MV-4-11 (cell line): Measurements from ENCODE around the gene GTF2A2.

ENCODE experiments used
- DNase-seq: peaks from one replicate; lab custom pipeline; 2025; lab: John Stamatoyannopoulos, UW

Gene GTF2A2, protein sequence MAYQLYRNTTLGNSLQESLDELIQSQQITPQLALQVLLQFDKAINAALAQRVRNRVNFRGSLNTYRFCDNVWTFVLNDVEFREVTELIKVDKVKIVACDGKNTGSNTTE

DNA sequence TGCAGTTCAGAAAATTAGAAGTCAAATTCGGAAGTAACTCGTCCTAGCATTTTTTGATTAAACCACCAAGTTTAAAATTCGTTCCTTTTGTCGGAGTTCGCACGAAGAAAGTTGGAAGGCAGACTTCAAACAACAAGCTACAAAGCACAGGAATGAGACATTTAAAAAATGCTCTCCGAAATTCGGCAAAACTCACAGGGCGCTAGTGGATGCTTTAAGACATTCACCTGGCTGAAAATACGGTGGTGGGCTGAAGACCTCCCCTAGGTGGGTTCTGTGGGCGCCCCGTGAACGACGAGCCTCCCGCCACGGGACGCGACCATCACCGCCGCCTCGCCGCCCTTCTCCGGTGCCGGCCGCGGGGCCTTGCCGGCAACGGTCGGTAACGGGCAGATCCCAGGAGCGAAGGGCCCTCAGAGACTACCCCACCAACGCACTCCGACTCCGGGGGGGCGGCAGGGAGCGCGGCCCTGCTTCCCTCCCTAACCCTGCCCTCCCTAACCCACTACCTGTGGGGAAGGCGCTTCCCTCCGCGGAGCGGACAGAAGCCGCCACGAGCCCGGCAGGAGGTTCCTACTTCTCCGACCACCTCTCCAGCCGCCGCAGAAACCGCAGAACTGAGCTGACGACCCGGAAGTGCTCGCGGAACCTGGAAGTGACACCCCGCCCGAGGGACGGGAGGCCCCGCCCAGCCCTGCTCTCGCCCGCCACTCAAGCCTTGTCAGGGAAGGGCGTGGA, at the start of gene GTF2A2:
Gene GTF2A2, minus strand, starts transcription at position 619 of the 738 bp plus-strand sequence. CDS start 5,238 bp downstream, outside the sequence.
- DNase-seq, result peak; percentile 96

DNA sequence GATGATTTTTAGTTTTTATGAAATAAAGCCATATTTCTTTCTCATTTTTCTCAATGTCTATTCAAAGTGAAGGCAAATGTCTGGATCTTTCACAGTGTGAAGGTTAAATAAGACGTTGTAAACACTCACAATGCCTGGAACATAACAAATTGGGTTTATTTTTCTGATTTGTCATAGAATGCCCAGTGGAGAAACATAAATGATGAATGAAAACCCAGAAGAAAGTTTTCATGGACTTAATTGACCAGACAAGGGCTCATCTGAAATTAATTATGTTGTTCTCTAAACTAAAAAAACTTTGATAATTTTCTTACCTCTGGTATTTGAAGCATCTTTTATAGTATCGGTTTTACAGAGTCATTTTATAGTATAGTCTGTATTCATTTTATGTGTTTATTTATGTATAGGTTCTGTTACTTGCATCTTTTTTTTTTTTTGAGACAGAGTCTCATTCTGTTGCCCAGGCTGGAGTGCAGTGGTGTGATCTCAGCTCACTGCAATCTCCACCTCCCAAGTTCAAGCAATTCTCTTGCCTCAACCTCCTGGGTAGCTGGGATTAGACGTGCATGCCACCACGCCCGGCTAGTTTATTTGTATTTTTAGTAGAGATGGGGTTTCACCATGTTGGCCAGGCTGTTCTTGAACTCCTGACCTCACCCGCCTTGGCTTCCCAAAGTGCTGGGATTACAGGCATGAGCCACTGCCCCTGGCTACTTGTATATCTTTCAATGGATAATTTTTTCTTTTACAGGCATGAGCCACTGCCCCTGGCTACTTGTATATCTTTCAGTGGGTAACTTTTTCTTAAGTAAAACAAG, 46.9 kb upstream of the GTF2A2 start:
- no peak for DNase-seq

DNA sequence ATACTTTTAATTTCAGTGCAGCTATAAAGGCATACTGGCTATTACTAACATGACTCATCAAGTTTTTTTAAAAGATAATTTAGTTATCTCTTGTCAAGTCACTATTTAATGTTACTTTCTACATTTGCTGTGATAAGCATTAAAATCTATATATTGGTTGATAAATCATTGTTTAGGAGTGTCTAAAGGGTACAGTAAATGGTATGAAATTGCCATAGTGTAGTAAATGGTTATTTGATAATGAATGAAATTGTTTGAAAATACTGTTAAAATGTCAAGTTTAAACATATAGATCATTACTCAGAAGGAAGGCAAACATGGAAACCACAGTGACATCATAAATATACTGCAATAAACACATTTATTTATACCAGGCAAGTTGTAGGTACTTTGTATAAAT, 45.0 kb upstream of the GTF2A2 start:
- DNase-seq, result no peak

DNA sequence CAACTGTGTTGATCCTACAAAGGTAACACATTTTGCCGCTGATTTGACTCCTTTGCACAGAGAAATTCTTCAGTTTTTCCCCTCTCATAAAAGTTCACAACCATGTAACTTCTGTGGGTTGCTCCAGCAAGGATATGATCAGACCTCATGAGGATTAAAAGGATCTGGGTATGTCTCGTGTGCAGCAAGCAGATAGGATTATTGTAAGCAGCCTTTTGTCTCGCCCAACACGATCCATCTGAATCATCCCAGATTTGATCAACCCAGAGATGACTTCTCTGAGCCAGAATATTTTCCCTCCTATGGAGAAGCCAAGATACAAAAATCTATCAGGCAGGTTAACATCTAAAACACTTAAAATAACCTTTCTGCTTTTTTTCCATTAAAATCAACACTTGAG, 44.6 kb upstream of the GTF2A2 start:
- DNase-seq, result no peak

DNA sequence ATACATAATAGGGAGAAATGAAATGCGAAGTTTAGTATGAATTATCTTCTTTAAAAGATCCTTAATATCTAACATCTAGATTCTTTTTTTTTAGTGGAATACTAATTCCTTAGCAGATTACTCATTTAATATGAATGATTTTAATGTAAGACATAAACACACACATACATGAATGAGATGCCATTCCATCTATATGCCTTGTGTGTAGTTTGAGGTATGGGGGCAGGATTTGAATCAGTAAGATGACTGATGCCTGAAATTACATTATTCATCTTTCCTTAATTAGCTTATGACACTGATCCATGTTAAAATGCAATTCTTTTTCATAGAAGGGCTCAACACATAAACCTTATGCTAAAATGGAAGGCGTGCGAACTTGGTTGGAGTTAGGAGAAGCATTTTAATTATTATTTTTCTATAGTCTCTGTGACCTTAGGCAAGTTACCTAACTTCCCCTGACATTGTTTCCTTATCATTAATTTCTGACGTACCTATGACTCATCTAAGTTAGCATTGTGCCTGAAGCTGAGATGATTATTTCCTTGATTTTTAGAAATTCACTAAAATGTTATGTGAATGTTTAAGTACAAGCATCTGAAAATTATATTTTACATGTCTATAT, 42.6 kb upstream of the GTF2A2 start:
- DNase-seq, result no peak

DNA sequence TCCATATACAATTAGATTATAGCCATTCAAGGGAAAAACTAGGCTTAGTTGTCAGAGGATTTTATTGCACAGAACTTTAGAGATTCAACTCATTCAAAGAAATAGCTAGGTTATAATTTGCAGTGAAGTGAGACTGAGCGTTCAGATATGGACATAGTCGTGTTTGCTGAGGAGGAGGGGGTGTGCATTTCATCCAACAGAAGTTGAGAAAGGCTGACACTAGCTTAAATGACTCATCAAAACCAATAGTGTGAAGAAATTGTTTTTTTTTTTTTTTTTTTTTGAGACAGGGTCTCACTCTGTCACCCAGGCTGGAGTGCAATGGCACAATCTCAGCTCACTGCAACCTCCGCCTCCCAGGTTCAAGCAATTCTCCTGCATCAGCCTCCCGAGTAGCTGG, 40.8 kb upstream of the GTF2A2 start:
- peak; percentile 26 for DNase-seq

DNA sequence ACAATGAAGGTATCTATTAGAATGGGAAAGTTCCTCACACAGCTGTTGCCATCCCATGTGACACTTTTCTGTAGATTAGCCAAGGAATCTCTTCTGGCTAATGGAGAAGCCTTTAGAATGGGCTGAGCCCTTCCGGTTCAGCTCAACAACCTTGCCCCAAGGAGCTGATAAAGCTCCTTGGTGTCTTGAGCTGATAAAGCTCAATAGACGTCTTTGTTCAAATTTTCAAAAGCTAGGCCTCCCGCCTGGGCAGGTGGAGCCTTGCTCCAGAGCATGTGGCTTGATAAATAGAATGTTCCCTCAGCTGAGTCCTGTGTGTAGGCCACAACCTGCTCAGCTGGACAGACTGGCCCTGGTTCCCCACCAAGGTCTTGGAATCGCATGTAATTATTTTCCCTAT, 39.0 kb upstream of the GTF2A2 start:
- no peak for DNase-seq

DNA sequence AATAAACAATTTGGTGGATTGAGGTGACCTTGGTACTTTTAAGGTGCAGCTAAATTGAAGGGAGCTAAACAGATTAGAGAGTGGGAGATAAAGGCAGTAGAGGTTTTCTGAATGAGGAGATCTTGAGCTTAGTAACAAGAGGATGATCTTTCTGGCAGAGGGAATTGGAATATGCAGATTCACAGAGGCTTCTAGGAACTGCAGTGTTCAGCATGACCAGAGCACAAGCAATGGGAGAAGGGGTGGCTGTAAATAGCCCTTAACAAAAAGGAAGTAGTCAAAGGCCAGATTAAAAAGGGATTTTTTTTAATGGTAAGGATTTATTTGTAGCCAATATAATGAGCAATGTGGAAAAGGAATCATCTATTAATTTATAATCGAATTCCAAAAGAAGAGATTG, 37.5 kb upstream of the GTF2A2 start:
- DNase-seq, result no peak

DNA sequence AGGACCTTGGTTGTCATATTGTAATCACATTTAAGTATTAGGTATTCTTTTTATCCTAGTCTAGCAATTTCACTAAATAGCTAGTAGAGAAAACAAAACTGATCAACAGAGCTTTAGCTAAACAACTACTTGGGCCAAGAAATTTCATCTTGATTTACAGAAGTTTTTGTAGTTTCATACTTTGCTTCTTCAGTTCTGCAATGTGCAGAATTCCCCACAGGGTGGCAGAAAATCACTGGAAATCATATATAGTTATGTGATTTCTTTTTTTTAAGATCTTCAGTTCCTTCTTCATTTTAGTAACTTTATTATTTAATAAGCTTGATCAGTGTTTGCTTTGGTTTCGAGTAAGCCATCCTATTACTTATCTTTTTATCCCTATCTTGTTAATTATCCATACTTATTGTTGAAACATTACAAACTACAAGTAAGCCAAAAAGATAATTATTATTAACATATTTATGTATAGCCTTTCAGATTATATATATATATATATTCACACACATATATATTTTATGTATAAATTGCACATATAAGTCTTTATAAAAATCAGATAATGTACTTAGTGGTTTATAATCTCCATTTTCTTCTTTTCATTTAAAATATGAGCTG, 34.0 kb upstream of the GTF2A2 start:
- DNase-seq, result peak; percentile 66

DNA sequence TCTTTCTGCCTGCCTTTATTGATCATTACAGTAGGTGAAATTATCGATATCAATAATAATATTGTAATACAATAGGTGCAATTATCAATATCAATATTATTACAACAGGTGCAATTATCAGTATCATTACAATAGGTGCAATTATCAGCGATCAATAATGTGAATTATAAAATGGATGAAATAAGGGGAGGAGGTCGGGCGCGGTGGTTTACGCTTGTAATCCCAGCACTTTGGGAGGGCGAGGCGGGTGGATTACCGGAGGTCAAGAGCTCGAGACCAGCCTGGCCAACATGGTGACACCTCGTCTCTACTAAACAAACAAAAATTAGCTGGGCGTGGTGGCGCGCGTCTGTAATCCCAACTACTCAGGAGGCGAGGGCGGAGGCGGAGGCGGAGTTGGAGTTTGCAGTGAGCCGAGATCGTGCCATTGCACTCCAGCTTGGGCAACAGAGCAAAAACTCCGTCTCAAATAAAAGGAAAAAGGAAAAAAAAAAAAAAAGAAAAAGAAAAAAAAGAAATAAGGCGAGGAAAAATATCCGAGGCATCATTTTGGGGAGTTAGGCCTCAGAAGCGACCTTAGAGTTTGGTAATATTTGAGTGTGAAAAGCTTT, 32.4 kb upstream of the GTF2A2 start:
- DNase-seq, result peak; percentile 77

DNA sequence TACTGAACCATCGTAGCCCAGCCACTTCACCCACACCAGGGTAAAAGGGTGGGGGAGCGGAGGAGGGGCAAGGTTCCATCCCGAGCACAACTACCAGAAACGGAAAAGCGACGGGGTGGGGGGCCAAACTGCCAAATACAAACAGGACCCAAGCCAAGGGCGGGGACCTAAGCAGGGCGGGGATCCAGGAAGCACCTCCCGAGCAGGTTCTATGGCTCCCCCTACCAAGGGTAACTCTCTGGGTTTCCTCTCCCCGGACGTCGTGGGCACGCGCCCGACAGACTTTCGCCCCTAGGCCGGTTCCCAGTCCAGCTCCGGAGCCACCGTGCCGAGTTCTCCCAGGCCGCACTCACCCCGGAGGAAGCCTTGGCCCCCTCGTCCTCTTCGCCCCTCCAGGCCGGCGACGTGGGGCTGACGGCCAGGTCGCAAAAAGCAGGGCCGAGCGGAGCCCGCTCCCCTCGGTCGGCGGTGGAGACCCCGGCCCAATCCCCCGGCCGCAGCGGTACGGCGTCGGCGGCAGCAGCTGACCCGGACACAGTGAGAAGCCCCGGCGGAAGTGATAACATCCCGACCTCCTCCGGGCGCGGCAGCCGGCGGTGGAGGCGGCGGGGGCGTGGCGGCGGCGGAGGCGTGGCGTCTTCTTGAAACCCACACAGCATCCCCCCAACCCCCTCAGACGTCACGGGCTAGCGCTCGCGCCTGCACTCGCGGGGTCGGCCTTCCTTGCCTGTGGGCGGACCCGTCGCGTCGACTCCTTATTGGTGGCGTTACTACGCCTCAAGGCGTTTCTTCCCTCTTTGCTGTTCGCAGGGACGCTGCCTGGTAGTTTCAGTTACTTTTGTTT, 31.7 kb upstream of the GTF2A2 start, which contains the start of gene BNIP2:
Gene BNIP2, minus strand, starts transcription at position 539 of the 844 bp plus-strand sequence. CDS start 6,863 bp downstream, outside the sequence.
- DNase-seq, result peak; percentile 96

DNA sequence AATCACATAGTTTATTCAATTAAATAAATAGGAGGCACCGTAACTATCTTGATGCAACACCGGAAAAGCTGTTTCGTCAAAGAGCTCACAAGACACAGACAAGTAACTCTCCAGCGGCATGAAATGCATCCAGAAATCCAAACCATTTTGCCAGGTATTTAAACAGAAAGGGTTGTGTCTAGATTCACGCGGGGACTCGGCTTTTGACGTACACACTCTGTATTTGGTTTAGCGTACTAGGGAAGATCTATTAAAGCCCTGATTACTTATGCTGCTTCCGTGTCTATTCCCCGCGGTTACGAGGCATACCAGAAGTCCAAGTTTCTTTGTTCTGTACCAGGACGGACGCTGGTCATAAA, 31.1 kb upstream of the GTF2A2 start:
- DNase-seq, result peak; percentile 61

DNA sequence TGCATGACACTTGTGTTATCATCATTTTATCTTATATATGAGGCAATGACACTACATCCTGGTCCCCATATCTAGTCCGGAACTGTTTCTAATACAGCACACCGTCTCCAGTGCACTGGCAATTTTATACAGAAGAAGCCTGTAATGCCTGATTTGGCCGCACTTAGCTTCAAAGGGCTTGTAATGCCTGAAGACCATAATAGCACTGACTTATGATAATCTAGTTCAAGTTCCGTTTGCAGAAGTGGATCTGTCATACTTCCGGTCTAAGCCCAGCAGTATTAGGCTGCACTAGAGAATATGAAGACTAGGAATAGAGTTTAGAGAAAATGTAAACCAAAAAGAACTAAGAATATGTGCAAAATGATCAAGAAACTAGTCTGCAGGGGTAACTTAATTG, 30.5 kb upstream of the GTF2A2 start:
- DNase-seq, result peak; percentile 82

DNA sequence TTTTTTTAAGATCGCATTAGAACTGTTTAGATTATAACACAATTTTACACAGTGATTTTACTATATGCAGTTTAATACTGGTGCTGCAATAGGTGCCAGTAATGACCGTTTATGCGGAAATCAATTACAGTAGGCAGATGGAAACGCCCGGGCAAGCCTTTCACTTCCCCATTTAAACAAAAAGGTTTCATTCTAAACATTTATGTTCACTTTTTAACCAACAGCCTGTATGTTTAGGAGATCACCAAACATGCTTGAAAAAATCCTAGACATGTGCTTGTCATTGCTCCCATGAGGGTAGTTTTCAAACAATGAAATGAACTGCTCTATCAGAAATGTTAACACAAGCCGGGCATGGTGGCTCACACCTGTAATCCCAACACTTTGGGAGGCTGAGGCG, 29.1 kb upstream of the GTF2A2 start:
- DNase-seq, result peak; percentile 92

DNA sequence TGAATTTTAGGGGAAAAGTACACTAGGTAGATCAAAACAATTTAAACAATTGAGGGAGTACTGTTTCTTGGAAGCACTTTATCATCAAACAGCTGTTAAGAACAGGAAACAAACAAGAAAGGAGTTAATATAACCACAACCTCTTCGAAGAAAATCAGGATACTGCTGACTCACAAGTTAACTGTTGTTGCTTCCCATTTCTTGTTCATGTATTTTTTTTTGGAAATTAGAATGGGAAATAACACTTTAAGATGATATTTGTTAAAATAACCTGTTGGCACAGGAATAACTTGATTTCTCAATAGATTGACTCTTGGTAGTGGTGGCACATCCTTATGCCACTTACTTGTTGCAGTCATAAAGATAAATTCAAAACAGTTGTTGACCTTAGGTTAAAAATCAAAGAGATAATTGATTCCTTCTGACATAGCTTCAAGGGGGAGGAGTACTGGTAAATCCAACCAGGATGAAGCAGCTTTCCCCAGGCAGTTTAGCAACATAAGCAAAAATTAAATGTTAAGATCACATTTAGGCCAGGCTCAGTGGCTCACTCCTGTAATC, 28.5 kb upstream of the GTF2A2 start:
- DNase-seq, result peak; percentile 69

DNA sequence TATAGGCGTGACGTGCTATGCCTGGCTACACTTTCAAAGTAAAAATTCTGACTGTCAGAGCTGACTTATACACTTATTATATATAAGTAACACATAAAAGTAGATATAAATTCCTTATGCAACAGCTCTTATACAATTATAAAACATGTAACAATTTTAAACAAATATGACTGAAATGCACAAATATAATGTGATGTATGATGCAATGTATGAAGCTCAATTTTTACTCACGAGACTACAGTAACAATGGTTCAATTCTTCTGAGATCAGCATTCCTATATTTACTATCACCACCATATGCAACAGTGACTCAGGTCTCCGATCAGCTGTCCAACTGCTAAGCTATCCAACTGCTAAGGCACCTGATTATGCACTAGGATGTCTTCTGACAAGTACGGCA, 23.6 kb upstream of the GTF2A2 start:
- DNase-seq, result no peak

DNA sequence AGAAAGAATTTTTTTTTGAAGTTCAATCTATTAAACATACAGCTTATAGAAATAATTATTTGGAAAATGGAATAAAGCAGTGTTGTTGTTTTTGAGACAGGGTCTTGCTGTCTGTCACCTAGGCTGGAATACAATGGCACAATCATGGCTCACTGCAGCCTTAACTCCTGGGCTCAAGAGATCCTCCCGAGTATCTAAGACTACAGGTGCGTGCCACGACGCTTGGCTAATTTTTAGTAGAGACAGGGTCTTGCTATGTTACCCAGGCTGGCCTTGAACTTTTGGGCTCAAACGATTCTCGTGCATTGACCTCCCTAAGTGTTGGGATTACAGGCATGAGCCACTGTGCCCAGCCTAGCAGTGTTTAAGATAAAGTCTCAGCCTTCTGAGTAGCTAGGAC, 23.0 kb upstream of the GTF2A2 start:
- DNase-seq, result no peak

DNA sequence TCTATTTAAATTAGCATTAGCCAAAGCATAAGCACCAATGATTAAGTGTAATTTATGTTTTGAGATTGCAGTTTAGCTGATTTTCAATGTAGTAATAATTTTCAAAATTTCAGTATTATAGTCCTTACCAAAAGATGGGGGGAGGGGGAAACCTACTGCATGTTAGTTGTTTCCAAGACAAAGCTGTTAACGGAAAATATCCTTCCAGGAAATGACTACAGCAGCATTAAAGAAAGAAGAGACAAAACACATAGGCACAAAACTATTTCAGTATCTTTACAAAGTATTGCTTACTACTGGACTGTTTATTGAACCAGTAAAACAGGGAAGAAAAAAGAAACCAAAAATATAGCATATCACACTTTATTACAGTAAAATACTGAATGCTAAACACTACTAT, 21.3 kb upstream of the GTF2A2 start:
- no peak for DNase-seq

DNA sequence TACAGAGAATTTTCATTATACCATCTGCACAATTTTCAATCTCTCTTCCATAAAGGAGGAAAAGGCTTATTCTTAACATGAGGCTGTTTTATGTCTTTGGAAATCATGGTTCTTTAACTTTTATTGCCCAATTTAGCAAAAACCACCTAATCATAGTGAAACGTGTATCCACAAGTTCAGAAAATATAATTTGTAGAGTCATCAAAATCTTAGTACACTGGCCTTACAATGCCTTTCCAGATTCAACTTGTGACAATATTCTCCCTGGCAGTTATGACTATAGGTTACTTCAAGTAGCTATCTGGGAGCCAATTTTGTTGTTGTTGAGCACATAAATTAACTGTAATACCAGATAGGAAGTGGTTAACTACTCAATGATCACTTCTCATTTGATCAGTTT, 20.9 kb upstream of the GTF2A2 start:
- no peak for DNase-seq

DNA sequence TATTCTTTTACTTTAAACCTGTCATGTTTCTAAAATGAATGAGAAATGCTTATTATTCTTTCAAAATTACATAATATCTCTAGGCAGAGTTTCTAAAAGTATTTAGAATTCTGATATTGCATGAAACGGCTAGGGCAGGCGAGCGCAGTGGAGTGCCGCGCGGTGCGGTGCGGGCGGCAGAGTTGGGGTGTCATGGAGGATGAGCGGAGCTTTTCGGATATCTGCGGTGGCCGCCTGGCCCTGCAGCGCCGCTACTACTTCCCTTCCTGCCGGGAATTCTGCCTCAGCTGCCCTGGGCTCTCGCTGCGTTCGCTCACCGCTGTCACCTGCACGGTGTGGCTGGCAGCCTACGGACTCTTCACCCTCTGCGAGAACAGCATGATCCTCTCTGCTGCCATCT, 19.2 kb upstream of the GTF2A2 start:
- DNase-seq, result no peak
